Inferior parietal cortex (tissue), 1 donor: ENCODE data around the gene OR2T1.
"Not testable (repeated sequence)": the region's sequence is repeated elsewhere in the genome, so short reads cannot be mapped to it uniquely, and the experiment has no call there.

ENCODE experiments used
- DNase-seq: peaks from one replicate; pipeline ENCODE4 v3.0.0-alpha.2; 2016; ENCODE audit errors: extremely low spot score

The OR2T1 gene

GRCh38 chr1:248402748-248403147, at the start of gene OR2T1:
Gene OR2T1, plus strand, starts transcription at chr1:248403048. Its CDS starts 3,100 bp downstream, at chr1:248406148.
- no peak for DNase-seq

DNA sequence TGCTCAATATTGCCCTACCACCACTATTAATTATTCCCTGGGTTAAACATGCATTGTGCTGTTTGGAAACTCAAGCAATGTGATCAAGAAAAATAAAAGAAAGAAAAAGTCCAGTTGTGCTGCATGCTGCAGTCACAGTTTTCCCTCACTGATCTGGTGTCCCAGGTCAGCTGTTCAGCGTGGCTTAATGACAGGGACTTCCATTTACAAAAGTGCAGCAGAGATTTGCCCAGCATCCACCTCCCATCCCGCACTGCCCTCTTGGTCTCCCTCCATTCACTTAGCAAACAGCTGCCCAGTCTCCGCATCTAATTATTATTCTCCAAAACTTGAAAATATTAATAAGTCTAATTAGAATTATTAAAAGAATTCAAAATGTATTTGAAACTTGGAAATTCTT, 43.4 kb upstream of the OR2T1 start:
- DNase-seq = peak; percentile 13

GRCh38 chr1:248361121-248361715, 41.6 kb upstream of the OR2T1 start, which contains the start of gene OR2T4:
Gene OR2T4, plus strand, starts transcription at chr1:248361665. Its CDS starts 0 bp downstream, at chr1:248361665.
- peak; percentile 71 for DNase-seq

DNA sequence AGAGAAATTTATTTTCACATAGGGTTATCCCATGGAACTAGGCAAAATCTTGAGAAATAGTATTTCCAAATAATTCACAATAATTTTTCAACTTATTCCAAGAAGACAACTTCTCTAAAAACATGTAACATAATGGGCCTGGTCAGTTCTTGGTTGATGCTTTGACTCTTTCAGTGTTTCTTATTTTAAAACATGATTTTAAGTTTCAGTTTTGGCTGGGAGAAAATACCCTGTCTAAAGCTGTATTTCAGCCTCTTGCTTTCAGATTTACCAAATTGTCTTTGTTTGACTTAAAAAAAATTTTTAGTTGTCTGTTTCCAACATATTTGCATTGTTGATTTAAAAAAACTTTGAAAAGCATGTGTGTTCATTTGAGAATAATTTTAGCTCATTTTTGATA, 36.2 kb upstream of the OR2T1 start:
- no peak for DNase-seq

DNA sequence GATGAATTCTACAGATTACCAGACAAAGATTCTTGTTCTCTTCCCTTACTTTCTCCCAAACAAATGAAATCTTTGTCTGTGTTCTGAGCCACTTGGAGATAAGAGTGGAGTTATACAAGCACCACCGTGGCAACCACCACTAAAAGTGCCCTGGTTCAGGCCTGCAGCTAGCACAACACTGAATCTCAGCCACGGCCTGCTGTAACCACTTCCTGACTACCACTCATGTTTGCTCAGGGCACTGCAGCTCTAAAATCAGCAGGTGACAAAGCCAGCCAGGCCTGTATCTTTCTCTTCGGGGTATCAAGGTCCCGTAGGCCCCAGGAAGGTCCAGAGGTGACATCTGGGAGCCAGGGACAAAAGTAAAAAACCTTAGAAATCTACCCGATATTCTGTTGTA, 30.5 kb upstream of the OR2T1 start:
- DNase-seq = no peak

GRCh38 chr1:248373761-248374160, 29.1 kb upstream of the OR2T1 start:
- DNase-seq = no peak

GRCh38 chr1:248375446-248375845, 27.4 kb upstream of the OR2T1 start, which contains the start of gene OR2T6:
Gene OR2T6, plus strand, starts transcription at chr1:248375746. Its CDS starts 11,863 bp downstream, at chr1:248387609.
- no peak for DNase-seq

- no peak for DNase-seq
Measured at GRCh38 chr1:248376916-248377315, 25.9 kb upstream of the OR2T1 start.

GRCh38 chr1:248380854-248381253, 22.0 kb upstream of the OR2T1 start:
- no peak for DNase-seq

- DNase-seq = no peak
Measured at GRCh38 chr1:248388426-248388825, 14.4 kb upstream of the OR2T1 start.

DNA sequence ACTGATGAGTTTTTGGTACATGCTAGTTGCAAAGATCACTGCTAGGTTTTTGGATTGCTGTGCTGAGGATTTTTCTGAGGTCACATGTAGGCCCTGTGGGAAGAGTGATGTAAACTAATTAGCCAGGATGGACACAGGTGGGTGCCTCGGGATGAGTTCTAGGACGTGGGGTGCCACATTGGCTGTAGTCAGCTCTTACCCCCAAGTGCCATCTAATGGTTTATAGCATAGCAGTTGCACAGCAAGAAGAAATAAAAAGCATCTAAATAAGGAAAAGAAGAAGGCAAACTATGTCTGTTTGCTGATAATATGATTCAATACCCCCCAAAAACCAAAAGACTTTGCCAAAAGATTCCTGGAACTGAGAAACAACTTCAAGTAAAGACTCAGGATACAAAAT, 9.8 kb upstream of the OR2T1 start:
- no peak for DNase-seq

DNA sequence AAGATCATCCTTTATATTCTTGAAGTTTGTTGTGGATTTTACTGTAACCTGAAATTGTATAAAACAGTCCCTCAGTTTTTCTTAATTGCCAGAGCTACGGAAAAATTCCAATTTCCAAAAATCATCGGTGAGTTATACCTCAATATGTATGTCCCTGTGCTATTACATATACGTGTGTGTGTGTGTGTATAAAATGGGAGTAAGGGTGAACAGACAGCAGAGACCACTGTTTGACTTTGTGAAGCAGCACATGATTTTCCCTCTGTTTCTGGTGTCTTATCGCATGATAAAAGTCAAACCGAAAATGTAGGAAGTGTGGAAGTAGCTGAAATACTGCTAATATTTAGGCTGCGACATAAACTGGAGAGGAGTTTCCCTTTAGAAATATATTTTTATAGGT, 1.2 kb downstream of the OR2T1 start:
- DNase-seq = no peak

DNA sequence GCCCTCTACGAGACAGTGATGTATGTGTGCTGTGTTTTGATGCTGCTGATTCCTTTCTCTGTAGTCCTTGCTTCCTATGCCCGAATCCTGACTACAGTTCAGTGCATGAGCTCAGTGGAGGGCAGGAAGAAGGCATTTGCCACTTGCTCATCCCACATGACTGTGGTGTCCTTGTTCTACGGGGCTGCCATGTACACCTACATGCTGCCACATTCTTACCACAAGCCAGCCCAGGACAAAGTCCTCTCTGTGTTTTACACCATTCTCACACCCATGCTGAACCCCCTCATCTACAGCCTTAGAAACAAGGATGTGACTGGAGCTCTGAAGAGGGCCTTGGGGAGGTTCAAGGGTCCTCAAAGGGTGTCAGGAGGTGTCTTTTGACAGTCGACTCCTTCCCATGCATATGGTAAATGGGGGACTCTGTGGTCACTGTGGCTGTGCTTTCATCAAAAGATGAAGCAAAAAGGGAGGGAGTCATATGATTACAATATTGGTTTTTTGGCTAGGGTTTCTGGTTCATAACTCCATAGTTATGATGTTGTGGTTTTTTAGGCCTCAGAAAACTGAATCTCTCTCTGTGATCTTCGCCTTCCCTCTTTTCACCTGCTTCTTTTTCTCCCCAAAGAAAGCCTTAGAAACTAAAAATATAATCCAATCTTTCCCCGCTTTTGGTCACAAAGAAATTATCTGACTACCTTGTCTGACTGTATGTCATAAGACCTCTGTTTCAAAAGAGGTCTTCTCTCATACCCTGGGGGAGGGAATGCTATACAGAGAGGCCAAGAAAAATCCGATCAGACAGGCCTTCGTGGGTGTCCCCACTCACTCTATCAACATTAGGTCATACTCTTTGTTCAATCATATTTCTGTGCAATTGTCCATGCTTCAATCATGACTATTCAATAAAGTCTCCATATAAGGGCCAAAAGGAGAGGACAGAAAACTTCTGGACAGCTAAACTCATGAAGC, 4.2 kb downstream of the OR2T1 start:
- DNase-seq = no peak

GRCh38 chr1:248416226-248416625, 13.4 kb downstream of the OR2T1 start:
- DNase-seq = no peak

DNA sequence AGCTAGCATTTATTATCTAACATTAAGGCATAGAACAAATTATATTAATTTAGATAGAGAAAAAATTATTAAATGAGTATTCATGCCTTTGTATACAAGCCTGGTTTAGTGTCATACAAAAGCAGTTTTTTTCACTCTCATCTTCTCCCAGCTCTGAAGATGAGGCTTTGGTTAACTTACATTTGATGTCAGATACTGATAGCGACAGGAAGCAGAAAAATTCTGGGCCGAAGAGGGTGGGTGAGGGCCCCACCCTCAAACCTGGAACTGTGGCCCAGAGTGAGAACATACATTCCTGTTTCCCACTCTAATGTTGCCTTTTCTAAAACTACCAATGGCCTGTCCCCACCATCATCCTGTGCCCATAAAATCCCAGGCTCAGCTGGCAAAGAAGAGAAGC, 15.0 kb downstream of the OR2T1 start:
- DNase-seq = no peak

DNA sequence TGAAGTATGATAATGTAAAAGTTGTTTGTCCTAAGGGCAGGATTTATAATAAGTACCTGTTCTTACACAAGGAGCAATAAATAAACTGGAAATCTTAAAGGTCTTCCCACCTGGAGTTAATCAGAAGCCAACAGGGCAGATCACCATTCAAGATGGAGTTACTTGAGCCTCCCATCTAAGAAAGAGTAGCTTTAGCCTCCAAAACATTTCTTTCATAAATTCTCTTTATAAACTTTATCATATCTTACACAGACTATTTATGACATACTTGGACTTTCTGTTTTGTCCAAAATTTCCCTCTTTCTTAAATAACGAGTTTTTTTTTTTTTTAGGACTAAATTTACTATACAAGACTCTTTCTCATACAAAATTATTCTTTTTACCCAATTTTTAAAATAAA, 18.5 kb downstream of the OR2T1 start:
- no peak for DNase-seq

GRCh38 chr1:248427526-248428191, 24.8 kb downstream of the OR2T1 start:
- DNase-seq = not testable (repeated sequence)

DNA sequence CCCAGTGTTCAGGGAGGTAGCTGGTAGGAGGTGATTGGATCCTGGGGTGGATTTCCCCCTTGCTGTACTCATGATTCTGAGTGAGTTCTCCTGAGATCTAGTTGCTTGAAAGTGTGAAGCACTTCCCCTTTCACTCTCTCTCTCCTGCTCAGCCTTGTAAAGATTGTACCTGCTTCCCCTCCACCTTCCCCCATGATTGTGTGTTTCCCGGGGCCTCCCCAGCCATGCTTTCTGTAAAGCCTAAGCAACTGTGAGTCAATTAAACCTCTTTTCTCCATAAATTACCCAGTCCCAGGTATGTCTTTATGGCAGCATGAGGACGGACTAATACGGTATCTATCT, 25.3 kb downstream of the OR2T1 start:
- not testable (repeated sequence) for DNase-seq

DNA sequence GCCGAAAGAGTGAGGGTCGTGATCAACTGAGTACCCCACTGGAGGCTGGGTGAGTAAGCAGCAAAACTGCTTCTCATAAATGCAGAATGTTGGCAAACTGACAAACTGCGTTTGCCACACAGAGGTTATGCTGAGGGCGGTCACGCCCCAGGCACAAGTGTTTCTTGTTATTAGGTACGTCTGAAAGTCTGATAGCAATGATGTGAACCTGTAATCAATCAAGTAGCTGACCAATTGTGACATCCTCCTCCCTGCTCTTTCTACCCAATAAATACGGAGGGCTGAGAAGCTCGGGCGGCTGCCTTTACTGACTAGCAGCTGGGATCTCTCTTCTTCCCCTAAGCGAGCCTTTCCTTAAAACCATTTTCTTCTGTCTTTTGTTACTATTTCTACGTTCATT, 28.8 kb downstream of the OR2T1 start:
- not testable (repeated sequence) for DNase-seq

DNA sequence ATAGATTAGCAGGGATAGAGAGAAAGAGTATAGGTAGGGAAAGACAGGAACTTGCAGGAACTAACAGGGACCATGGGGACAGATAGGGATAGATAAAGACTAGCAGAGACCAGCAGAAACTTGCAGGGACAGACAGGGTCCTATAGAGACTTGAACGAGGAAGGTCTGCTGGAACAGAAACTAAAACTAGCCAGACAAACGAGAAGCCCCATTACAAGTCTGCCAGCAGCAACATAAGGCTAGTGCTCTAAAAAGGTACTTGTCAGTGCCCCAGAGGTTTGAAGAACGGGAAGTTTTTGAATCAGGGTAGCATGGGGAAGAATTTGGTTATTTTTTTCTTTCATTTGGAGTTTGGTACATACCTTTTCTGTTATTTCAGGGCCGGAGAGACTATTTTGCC, 29.4 kb downstream of the OR2T1 start:
- DNase-seq = not testable (repeated sequence)

- not testable (repeated sequence) for DNase-seq
Measured at GRCh38 chr1:248433811-248434415, 31.1 kb downstream of the OR2T1 start.

DNA sequence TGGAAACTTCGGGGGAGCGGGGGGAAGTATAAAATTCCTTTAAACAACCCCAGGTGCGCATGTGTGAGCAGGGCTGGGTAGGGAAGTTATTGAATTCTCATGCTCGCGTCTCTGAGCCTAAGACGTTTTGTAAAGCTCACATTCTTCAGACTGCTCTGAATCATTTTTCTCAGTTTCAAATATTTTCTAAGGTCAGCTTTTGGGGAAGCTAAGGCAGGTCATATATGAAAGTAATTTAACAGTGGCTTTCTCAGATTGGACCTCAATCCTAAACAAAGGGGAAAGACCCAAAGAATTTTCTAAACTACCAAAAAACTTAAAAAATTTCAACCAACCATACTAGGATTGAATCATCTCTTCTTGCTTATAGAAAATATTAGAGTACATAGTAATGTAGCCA, 32.1 kb downstream of the OR2T1 start:
- not testable (repeated sequence) for DNase-seq
